DOHH2 (cell line): Measurements from ENCODE around the gene BUB3.

Experiments
- H3F3A ChIP-seq: fragments of 200-600 bp; sonication (generic), shearing (Covaris generic); 2 replicates; pipeline ENCODE4 v1.6.0; 2016; ENCODE audit warnings: antibody characterized with exemption, mild to moderate bottlenecking; ENCODE audit not compliant: control insufficient read depth, insufficient read depth
- H3K27ac ChIP-seq: fragments of 200-600 bp; sonication (generic); 2 replicates; pipeline ENCODE4 v1.5.1; 2014; ENCODE audit warnings: low read depth, mild to moderate bottlenecking, low read length, moderate library complexity
- H3K27me3 ChIP-seq: fragments of 200-600 bp; sonication (generic); 2 replicates; pipeline ENCODE4 v1.6.1; 2014; ENCODE audit warnings: mild to moderate bottlenecking, low read length, mixed read lengths; ENCODE audit not compliant: control insufficient read depth
- H3K36me3 ChIP-seq: fragments of 200-600 bp; sonication (generic); 2 replicates; pipeline ENCODE4 v1.6.1; 2014; ENCODE audit warnings: mild to moderate bottlenecking, low read length, moderate library complexity, mixed read lengths; ENCODE audit not compliant: control insufficient read depth
- H3K4me1 ChIP-seq: fragments of 200-600 bp; sonication (generic); 2 replicates; pipeline ENCODE4 v1.6.1; 2014; ENCODE audit warnings: mild to moderate bottlenecking, low read length, mixed read lengths; ENCODE audit not compliant: control insufficient read depth
- H3K4me2 ChIP-seq: fragments of 200-600 bp; sonication (generic); 2 replicates; pipeline ENCODE4 v1.6.0; 2014; ENCODE audit warnings: mild to moderate bottlenecking, low read length, moderate library complexity
- H3K4me3 ChIP-seq: fragments of 200-600 bp; sonication (generic); 2 replicates; pipeline ENCODE4 v1.5.1; 2014; ENCODE audit warnings: mild to moderate bottlenecking, low read length, mixed read lengths
- H3K79me2 ChIP-seq: fragments of 200-600 bp; sonication (generic); 2 replicates; pipeline ENCODE4 v1.6.1; 2014; ENCODE audit warnings: mild to moderate bottlenecking, low read length, mixed read lengths; ENCODE audit not compliant: control insufficient read depth
- H3K9me2 ChIP-seq: fragments of 200-600 bp; sonication (generic); replicated peaks from 2 replicates; pipeline ENCODE4 v1.6.1; 2014; ENCODE audit warnings: mild to moderate bottlenecking, low read length, mixed read lengths; ENCODE audit not compliant: control insufficient read depth
- H3K9me3 ChIP-seq: fragments of 200-600 bp; sonication (generic); 2 replicates; pipeline ENCODE4 v1.6.1; 2014; ENCODE audit warnings: antibody characterized with exemption, low read length, mixed read lengths; ENCODE audit not compliant: control insufficient read depth, insufficient read depth
- H4K20me1 ChIP-seq: fragments of 200-600 bp; sonication (generic); 2 replicates; pipeline ENCODE4 v1.6.0; 2014; ENCODE audit warnings: low read depth, mild to moderate bottlenecking, antibody characterized with exemption, low read length, moderate library complexity; ENCODE audit not compliant: control insufficient read depth, insufficient read depth
- CTCF ChIP-seq: fragments of 200-600 bp; sonication (generic); IDR thresholded peaks from one replicate; pipeline ENCODE4 v1.5.1; 2014; ENCODE audit warnings: antibody characterized with exemption, mild to moderate bottlenecking, low read depth, low read length; ENCODE audit not compliant: poor library complexity, severe bottlenecking
- EZH2phosphoT487 ChIP-seq: fragments of 200-600 bp; sonication (generic); IDR thresholded peaks from 2 replicates; pipeline ENCODE4 v1.6.1; 2017; ENCODE audit warnings: borderline replicate concordance, mild to moderate bottlenecking, antibody characterized with exemption, low read length, moderate library complexity, mixed read lengths

BUB3 gene

GRCh38 chr10:123140164-123140982, 13.8 kb upstream of the BUB3 start:
- H3K9me3 ChIP-seq: no peaks in the 10 kb centered on the region
- H3K4me3 ChIP-seq: no peak overlapping the region
- H4K20me1 ChIP-seq: no peaks in the 10 kb centered on the region
- no peaks in the 10 kb centered on the region for H3F3A ChIP-seq
- no peaks in the 10 kb centered on the region for H3K9me2 ChIP-seq
- peaks cover 45% of the 10 kb centered on the region for H3K27me3 ChIP-seq
- no peak overlapping the region for H3K27ac ChIP-seq
- H3K36me3 ChIP-seq: no peaks in the 10 kb centered on the region
- H3K4me2 ChIP-seq: no peak overlapping the region
- TF ChIP-seq CTCF: no peak
- TF ChIP-seq EZH2phosphoT487: no peak
- H3K4me1 ChIP-seq: no peaks in the 10 kb centered on the region
- no peaks in the 10 kb centered on the region for H3K79me2 ChIP-seq

GRCh38 chr10:123140983-123141390, 13.2 kb upstream of the BUB3 start:
- H3K9me3 ChIP-seq: no peaks in the 10 kb centered on the region
- peaks cover 45% of the 10 kb centered on the region for H3K27me3 ChIP-seq
- H3F3A ChIP-seq: no peaks in the 10 kb centered on the region
- no peaks in the 10 kb centered on the region for H3K36me3 ChIP-seq
- H3K4me3 ChIP-seq: no peak overlapping the region
- H3K9me2 ChIP-seq: no peaks in the 10 kb centered on the region
- no peak for TF ChIP-seq CTCF
- no peak for TF ChIP-seq EZH2phosphoT487
- no peak overlapping the region for H3K4me2 ChIP-seq
- no peak overlapping the region for H3K27ac ChIP-seq
- H3K79me2 ChIP-seq: no peaks in the 10 kb centered on the region
- H3K4me1 ChIP-seq: no peaks in the 10 kb centered on the region
- H4K20me1 ChIP-seq: no peaks in the 10 kb centered on the region

GRCh38 chr10:123141791-123142700, 12.2 kb upstream of the BUB3 start:
- no peak for TF ChIP-seq CTCF
- no peak for TF ChIP-seq EZH2phosphoT487
- Histone ChIP-seq H3K9me3 (no peaks in the 10 kb centered on the region), H3K36me3 (no peaks in the 10 kb centered on the region), H3K4me2 (no peak overlapping the region), H3F3A (no peaks in the 10 kb centered on the region), H3K27ac (no peak overlapping the region), H3K79me2 (no peaks in the 10 kb centered on the region), H4K20me1 (no peaks in the 10 kb centered on the region), H3K27me3 (peaks cover 48% of the 10 kb centered on the region), H3K4me3 (no peak overlapping the region), H3K4me1 (no peaks in the 10 kb centered on the region), H3K9me2 (no peaks in the 10 kb centered on the region)
